MM.1S (cell line): ENCODE measurements around the gene MTMR12.

Source experiments
- DNase-seq: peaks from one replicate; pipeline ENCODE4 v3.0.0-alpha.2; 2015
- H2AFZ ChIP-seq: fragments of 300-600 bp; sonication (generic); 2 replicates; pipeline ENCODE4 v1.6.0; 2016; ENCODE audit warnings: antibody characterized with exemption, low read length
- H3F3A ChIP-seq: fragments of 300-600 bp; sonication (generic); 2 replicates; pipeline ENCODE4 v1.6.1; 2016; ENCODE audit warnings: mild to moderate bottlenecking, antibody characterized with exemption, low read length, moderate library complexity, mixed read lengths; ENCODE audit not compliant: insufficient read depth
- H3K27ac ChIP-seq: fragments of 300-600 bp; sonication (generic); 2 replicates; pipeline ENCODE4 v1.5.1; 2016; ENCODE audit warnings: mild to moderate bottlenecking, low read length
- H3K27me3 ChIP-seq: fragments of 300-600 bp; sonication (generic); replicated peaks from 2 replicates; pipeline ENCODE4 v1.6.0; 2016; ENCODE audit warnings: low read length; ENCODE audit not compliant: insufficient read depth
- H3K36me3 ChIP-seq: fragments of 300-600 bp; sonication (generic); replicated peaks from 2 replicates; pipeline ENCODE4 v1.6.1; 2016; ENCODE audit warnings: mild to moderate bottlenecking, low read length, mixed read lengths; ENCODE audit not compliant: insufficient read depth
- H3K4me1 ChIP-seq: fragments of 300-600 bp; sonication (generic); 2 replicates; pipeline ENCODE4 v1.6.1; 2016; ENCODE audit warnings: low read length, mixed read lengths
- H3K4me2 ChIP-seq: fragments of 300-600 bp; sonication (generic); 2 replicates; pipeline ENCODE4 v1.6.0; 2016; ENCODE audit warnings: low read depth, low read length
- H3K4me3 ChIP-seq: fragments of 300-600 bp; sonication (generic); 2 replicates; pipeline ENCODE4 v1.5.1; 2016; ENCODE audit warnings: low read length, mixed read lengths
- H3K79me2 ChIP-seq: fragments of 300-600 bp; sonication (generic); 2 replicates; pipeline ENCODE4 v1.6.1; 2016; ENCODE audit warnings: mixed run types, low read length, mixed read lengths
- H3K9ac ChIP-seq: fragments of 300-600 bp; sonication (generic); 2 replicates; pipeline ENCODE4 v1.6.1; 2016; ENCODE audit warnings: low read length, mixed read lengths
- H3K9me2 ChIP-seq: fragments of 300-600 bp; sonication (generic); replicated peaks from 2 replicates; pipeline ENCODE4 v1.6.1; 2016; ENCODE audit warnings: mild to moderate bottlenecking, low read length, mixed read lengths; ENCODE audit not compliant: insufficient read depth
- H3K9me3 ChIP-seq: fragments of 300-600 bp; sonication (generic); replicated peaks from 2 replicates; pipeline ENCODE4 v1.6.1; 2016; ENCODE audit warnings: mild to moderate bottlenecking, low read length, mixed read lengths; ENCODE audit not compliant: insufficient read depth
- H4K20me1 ChIP-seq: fragments of 300-600 bp; sonication (generic); 2 replicates; pipeline ENCODE4 v1.6.1; 2016; ENCODE audit warnings: mild to moderate bottlenecking, low read length, moderate library complexity, mixed read lengths; ENCODE audit not compliant: insufficient read depth
- CTCF ChIP-seq: fragments of 300-600 bp; sonication (generic); IDR thresholded peaks from 2 replicates; pipeline ENCODE4 v1.5.1; 2016; ENCODE audit warnings: antibody characterized with exemption, low read length, mixed read lengths
- EZH2 ChIP-seq: fragments of 300-600 bp; sonication (generic); optimal IDR thresholded peaks from 2 replicates; pipeline ENCODE3; 2017; ENCODE audit warnings: low read depth, mild to moderate bottlenecking, antibody characterized with exemption, low read length, mixed read lengths
- EZH2phosphoT487 ChIP-seq: fragments of 300-600 bp; sonication (generic); IDR thresholded peaks from 2 replicates; pipeline ENCODE4 v1.6.1; 2018; ENCODE audit warnings: antibody characterized with exemption, low read length

Gene MTMR12

GRCh38 chr5:32342656-32343055, 29.9 kb upstream of the MTMR12 start:
- no peak overlapping the region for H2AFZ ChIP-seq
- no peak overlapping the region for H3K4me3 ChIP-seq
- H3K9me2 ChIP-seq: no peaks in the 10 kb centered on the region
- no peaks in the 10 kb centered on the region for H3K4me1 ChIP-seq
- H3K27ac ChIP-seq: no peak overlapping the region
- no peaks in the 10 kb centered on the region for H3K9me3 ChIP-seq
- H3K27me3 ChIP-seq: no peaks in the 10 kb centered on the region
- H3K9ac ChIP-seq: no peak overlapping the region
- no peak overlapping the region for H3K4me2 ChIP-seq
- H3K36me3 ChIP-seq: no peaks in the 10 kb centered on the region
- no peak for DNase-seq
- TF ChIP-seq EZH2: no peak
- TF ChIP-seq CTCF: no peak
- TF ChIP-seq EZH2phosphoT487: no peak
- no peaks in the 10 kb centered on the region for H3F3A ChIP-seq
- no peaks in the 10 kb centered on the region for H4K20me1 ChIP-seq
- H3K79me2 ChIP-seq: no peaks in the 10 kb centered on the region

- Histone ChIP-seq H3K9me2 (no peaks in the 10 kb centered on the region), H3K9ac (no peak overlapping the region), H3K4me1 (no peaks in the 10 kb centered on the region), H3K4me3 (no peak overlapping the region), H3K36me3 (no peaks in the 10 kb centered on the region), H3F3A (no peaks in the 10 kb centered on the region), H3K79me2 (no peaks in the 10 kb centered on the region), H3K4me2 (no peak overlapping the region), H3K27ac (no peak overlapping the region), H4K20me1 (no peaks in the 10 kb centered on the region), H3K27me3 (no peaks in the 10 kb centered on the region), H3K9me3 (no peaks in the 10 kb centered on the region), H2AFZ (no peak overlapping the region)
- TF ChIP-seq CTCF (no peak), EZH2phosphoT487 (no peak), EZH2 (no peak)
- DNase-seq: no peak
Measured at GRCh38 chr5:32339878-32340277, 27.1 kb upstream of the MTMR12 start.

- Histone ChIP-seq H3F3A (no peaks in the 10 kb centered on the region), H2AFZ (no peak overlapping the region), H3K9ac (no peak overlapping the region), H4K20me1 (no peaks in the 10 kb centered on the region), H3K9me2 (no peaks in the 10 kb centered on the region), H3K79me2 (no peaks in the 10 kb centered on the region), H3K9me3 (no peaks in the 10 kb centered on the region), H3K4me1 (no peaks in the 10 kb centered on the region), H3K36me3 (no peaks in the 10 kb centered on the region), H3K4me3 (no peak overlapping the region), H3K27me3 (no peaks in the 10 kb centered on the region), H3K4me2 (no peak overlapping the region), H3K27ac (no peak overlapping the region)
- no peak for DNase-seq
- TF ChIP-seq EZH2phosphoT487: no peak
- TF ChIP-seq EZH2: no peak
- no peak for TF ChIP-seq CTCF
Measured at GRCh38 chr5:32339198-32339597, 26.5 kb upstream of the MTMR12 start.
